Activated T-helper 1 cell treated with Interleukin-2 at 50 U/mL for 16 hours (primary cell): ENCODE data around the gene INCENP.
A peak's percentile ranks its signal among the peaks of the same experiment; 100 is the strongest.
"Not testable (repeated sequence)": the region's sequence is repeated elsewhere in the genome, so short reads cannot be mapped to it uniquely, and the experiment has no call there.

ENCODE experiments used
- DNase-seq: peaks from one replicate; pipeline ENCODE4 v3.0.0-alpha.2; 2020; ENCODE audit warnings: low read depth

Gene INCENP

DNA sequence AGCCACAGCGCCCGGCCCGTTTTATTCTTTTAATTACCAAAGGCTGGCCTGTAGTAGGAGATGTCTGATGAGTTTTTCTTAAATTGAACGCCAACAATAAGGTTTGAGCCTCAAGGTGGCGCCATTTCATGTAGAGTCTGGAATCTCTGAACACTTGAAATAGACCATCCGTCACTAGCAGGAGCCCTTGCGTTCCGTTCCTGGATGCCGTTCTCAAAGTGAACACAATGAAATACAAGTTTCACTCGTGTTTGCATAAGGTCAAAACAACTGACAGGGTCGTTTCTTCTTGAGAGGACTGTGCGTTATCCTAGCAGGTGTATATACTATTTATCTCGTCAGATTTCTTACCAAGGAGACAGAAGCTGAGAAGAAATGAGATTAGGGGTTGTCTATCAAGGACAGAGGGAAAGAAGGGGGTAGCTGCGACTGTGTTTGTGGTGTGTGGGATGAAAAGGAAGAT lies 47.5 kb downstream of the INCENP start:
- peak; percentile 33 for DNase-seq

DNA sequence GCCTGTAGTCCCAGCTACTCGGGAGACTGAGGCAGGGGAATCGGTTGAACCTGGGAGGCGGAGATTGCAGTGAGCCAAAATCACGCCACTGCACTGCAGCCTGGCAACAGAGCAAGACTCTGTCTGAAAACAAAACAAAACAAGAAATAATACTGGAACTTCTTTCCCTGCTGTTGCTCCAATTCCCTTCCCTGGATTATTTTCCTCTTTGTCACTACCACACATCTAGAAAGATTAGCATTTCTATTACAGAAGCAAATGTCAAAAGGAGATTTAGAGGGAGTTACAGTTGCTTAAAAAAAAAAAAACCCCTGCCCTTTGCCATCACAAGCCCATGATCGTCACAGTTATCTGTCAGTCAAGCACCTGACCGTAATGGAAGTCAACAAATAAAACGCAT lies 48.5 kb downstream of the INCENP start:
- no peak for DNase-seq

DNA sequence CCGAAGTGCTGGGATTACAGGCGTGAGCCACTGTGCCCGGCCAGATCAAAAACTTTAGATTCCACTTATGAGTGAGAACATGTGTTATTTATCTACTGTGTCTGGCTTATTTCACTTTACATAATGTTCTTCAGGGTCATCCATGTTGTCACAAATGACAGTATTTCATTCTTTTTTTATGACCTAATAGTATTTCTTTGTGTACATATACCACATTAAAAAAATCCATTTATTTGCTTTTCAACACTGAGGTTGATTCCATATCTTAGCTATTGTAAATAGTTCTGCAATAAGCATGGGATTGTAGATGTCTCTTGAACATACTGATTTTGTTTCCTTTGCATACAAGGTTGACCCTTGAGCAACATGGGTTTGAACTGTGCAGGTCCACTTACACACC lies 53.0 kb downstream of the INCENP start:
- DNase-seq, result no peak

GRCh38 chr11:62179995-62180394 lies 56.2 kb downstream of the INCENP start:
- DNase-seq, result no peak

DNA sequence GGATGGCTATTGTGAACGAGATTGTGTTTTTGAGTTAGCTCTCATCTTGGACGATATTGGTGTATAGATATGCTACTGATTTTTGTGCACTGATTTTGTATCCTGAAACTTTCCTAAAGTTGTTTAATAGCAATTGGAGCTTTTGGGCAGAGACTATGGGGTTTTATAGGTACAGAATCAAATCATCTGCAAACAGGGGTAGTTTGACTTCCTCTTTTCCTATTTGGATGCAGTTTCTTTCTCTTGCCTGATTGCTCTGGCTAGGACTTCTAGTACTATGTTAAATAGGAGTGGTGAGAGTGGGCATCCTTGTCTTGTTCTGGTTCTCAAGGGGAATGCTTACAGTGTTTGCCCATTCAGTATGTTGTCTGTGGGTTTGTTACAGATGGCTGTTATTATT lies 57.3 kb downstream of the INCENP start:
- no peak for DNase-seq

DNA sequence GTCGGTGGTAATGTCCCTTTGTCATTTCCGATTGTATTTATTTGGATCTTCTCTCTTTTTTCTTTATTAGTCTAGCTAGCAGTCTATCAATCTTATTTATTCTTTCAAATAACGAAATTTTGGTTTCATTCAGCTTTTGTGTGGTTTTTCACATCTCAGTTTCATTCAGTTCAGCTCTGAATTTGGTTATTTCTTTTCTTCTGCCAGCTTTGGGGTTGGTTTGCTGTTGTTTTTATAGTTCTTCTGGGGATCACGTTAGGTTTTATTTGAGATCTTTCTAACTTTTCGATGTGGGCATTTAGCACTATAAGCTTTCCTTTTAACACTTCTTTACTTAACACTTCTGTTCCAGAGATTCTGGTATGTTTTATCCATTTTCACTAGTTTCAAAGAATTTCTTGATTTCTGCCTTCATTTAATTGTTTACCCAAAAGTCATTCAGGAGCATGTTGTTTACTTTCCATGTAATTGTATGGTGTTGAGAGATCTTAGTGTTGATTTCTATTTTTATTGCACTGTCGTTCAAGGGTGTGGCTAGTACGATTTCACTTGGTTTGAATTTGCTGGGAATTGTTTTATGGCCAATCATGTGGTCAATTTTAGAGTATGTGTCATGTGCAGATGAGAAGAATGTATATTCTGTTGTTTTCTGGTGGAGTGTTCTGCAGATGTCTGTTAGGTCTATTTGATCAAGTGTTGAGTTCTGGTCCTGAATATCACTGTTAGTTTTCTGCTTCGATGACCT lies 58.5 kb downstream of the INCENP start:
- DNase-seq, result no peak

- DNase-seq, result no peak
These were observed 62.4 kb downstream of the INCENP start for GRCh38 chr11:62186195-62186594.

DNA sequence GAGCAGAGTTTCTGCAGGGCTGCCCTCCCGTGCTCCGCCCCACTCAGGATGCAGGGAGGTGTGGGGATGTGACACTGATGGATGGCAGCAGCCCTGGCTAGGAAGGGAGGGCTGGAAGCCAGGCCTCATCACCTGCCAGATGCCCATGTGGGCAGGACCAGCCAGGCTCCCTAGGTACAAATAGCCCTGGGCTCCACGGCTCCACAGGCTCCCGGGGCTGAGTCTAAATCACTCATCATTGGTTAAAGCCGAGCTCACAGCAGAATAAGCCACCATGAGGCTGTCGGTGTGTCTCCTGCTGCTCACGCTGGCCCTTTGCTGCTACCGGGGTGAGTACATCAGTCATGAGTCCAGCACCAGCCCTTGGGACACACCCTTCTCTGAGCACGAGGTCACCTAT lies 66.2 kb downstream of the INCENP start, which contains the start of gene SCGB1D1:
Gene SCGB1D1, plus strand, starts transcription at position 206 of the 400 bp plus-strand sequence. Its CDS starts 69 bp downstream, at position 275.
- DNase-seq, result no peak

DNA sequence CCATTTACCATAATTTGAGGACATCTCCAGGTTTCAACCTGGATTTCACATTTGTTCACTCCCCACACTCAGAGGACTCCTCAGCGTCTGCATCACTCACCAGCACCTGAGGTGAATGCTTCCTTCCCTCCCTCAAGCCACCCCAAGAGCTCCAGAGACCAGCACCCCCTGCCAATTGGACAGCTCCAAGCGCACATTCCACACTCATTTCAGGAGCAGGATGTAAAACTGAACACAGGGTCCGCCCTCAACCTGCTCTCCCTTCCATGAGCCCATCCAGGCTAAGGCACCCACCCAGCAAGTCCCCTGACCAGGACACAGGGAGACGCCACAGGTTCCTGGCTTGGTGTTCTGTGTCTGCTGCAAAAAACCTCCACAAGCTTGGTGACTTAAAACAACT lies 70.1 kb downstream of the INCENP start:
- no peak for DNase-seq

- DNase-seq, result not testable (repeated sequence)
These were observed 71.2 kb downstream of the INCENP start for GRCh38 chr11:62195010-62195409.

DNA sequence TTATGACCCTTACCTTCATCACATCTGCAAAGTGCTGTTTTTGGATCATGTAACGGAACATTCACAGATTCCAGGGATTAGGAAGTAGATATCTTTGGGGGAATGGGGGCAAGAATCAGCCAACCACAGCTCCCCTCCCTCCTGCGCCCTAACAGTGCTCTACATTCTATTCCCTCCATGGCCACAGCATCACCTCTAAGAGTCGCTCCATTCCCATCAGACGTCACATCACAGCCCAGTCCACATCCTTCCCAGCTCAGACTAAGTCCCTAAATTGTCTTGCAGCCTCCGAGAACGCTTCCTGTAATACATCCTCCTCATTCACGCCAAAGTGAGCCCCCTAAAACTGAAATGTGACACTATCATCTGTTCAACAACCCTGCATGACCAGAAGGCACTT lies 72.1 kb downstream of the INCENP start:
- no peak for DNase-seq

DNA sequence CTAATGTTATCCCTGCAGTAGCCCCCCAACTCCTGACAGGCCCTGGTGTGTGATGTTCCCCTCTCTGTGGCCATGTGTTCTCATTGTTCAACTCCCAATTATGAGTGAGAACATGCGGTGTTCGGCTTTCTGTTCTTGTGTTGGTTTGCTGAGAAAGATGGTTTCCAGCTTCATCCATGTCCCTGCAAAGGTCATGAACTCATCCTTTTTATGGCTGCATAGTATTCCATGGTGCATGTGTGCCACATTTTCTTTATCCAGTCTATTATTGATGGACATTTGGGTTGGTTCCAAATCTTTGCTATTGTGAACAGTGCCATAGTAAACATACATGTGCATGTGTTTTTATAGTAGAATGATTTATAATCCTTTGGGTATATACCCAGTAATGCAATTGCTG lies 73.6 kb downstream of the INCENP start:
- not testable (repeated sequence) for DNase-seq

DNA sequence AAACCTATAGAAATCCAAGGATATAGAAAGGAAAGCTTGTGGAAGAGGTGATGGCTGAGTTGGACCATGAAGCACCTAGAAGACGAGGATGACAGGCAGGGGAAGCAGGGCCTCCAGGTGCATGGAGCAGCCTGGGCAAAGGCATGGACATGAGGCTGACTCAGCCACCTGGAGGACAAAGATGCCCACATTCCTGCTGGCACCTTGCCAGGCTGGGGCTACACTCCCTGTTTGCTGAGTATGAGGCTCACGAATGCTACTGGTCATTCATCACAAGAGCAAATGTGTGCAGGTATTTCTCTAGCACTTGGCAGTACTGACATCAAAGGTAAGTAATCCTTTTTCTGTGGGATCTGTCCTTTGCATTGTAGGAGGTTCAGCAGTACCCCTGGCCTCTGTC lies 77.6 kb downstream of the INCENP start:
- DNase-seq, result no peak
